ENCODE data around the gene SLC25A45.

The SLC25A45 gene

GRCh38 chr11:65329944-65330403 lies 52.5 kb downstream of the SLC25A45 start:
- DNase-seq (ENCODE audit: low read depth), result peak; percentile 93
- TF ChIP-seq MAX (IDR thresholded peaks at IDR 0.05; ENCODE audit: low read depth, low read length) (peak; percentile 85), POLR2A (IDR thresholded peaks at IDR 0.05; ENCODE audit: extremely low read depth, insufficient read length) (peak; percentile 24), MYC (IDR thresholded peaks at IDR 0.05; ENCODE audit: low read depth, low read length) (peak; percentile 91; the same call in 1 of the 2 replicates), CTCF (IDR thresholded peaks at IDR 0.05; ENCODE audit: low read depth, low read length) (peak; percentile 71)
- peak overlapping the region; percentile 33 for H3K4me3 ChIP-seq (ENCODE audit: low read depth, low read length)

- DNase-seq (ENCODE audit: low read depth), result peak; percentile 46
- peak overlapping the region; percentile 33 for H3K4me3 ChIP-seq (ENCODE audit: low read depth, low read length)
- TF ChIP-seq POLR2A (IDR thresholded peaks at IDR 0.05; ENCODE audit: extremely low read depth, insufficient read length), result no peak
- no peak for TF ChIP-seq CTCF (IDR thresholded peaks at IDR 0.05; ENCODE audit: low read depth, low read length)
- no peak for TF ChIP-seq MYC (IDR thresholded peaks at IDR 0.05; ENCODE audit: low read depth, low read length)
- no peak for TF ChIP-seq MAX (IDR thresholded peaks at IDR 0.05; ENCODE audit: low read depth, low read length)
Measured at GRCh38 chr11:65329478-65329877, 53.0 kb downstream of the SLC25A45 start.

GRCh38 chr11:65327021-65327420 lies 55.4 kb downstream of the SLC25A45 start:
- DNase-seq (ENCODE audit: low read depth), result no peak
- no peak overlapping the region for H3K4me3 ChIP-seq (ENCODE audit: low read depth, low read length)
- TF ChIP-seq MAX (IDR thresholded peaks at IDR 0.05; ENCODE audit: low read depth, low read length), result no peak
- TF ChIP-seq POLR2A (IDR thresholded peaks at IDR 0.05; ENCODE audit: extremely low read depth, insufficient read length), result no peak
- TF ChIP-seq MYC (IDR thresholded peaks at IDR 0.05; ENCODE audit: low read depth, low read length), result no peak
- no peak for TF ChIP-seq CTCF (IDR thresholded peaks at IDR 0.05; ENCODE audit: low read depth, low read length)

- TF ChIP-seq MAX (IDR thresholded peaks at IDR 0.05; ENCODE audit: low read depth, low read length) (no peak), MYC (IDR thresholded peaks at IDR 0.05; ENCODE audit: low read depth, low read length) (no peak), POLR2A (IDR thresholded peaks at IDR 0.05; ENCODE audit: extremely low read depth, insufficient read length) (no peak), CTCF (IDR thresholded peaks at IDR 0.05; ENCODE audit: low read depth, low read length) (no peak)
- DNase-seq (ENCODE audit: low read depth), result no peak
Measured at GRCh38 chr11:65325435-65325834, 57.0 kb downstream of the SLC25A45 start.

More at GRCh38 chr11:65325435-65325834, 57.0 kb downstream of the SLC25A45 start:
- no peak overlapping the region for H3K4me3 ChIP-seq (ENCODE audit: low read depth, low read length)

Data from NB4 (cell line).